Mesenteric fat pad (tissue), 1 donor: ENCODE data around the gene B4GALNT1. TPM values are rescaled to one million over a fixed set of nuclear protein-coding genes. Genes with fewer than 3 reads are reported as not detected.
"Not testable (repeated sequence)": the region's sequence is repeated elsewhere in the genome, so short reads cannot be mapped to it uniquely, and the experiment has no call there.

ENCODE experiments used
- DNase-seq: peaks from one replicate; pipeline ENCODE4 v3.0.0-alpha.2; 2020; ENCODE audit warnings: low spot score
- total RNA-seq: library from RNA; stranded (reverse); fragmentation: NEBNext Ultra II Directional; extraction: Animal tissue kit (Norgen Biotek cat#: 25700); gene quantifications from one replicate; pipeline ENCODE4 v1.2.1, GENCODE V29; 2021
- donor health status: DM: yes; HTN: yes; CAD: no.

B4GALNT1 gene
- total RNA-seq, 1 donor from 2014 or later = 2.7 TPM

- no peak for DNase-seq
Measured at GRCh38 chr12:57638096-57638495, 5.1 kb upstream of the B4GALNT1 start.

- no peak for DNase-seq
Measured at GRCh38 chr12:57637364-57637763, 4.4 kb upstream of the B4GALNT1 start.

GRCh38 chr12:57636731-57637130 is 3.7 kb upstream of the B4GALNT1 start:
- DNase-seq = not testable (repeated sequence)

GRCh38 chr12:57632073-57632957 is 686 bp downstream of the B4GALNT1 start:
- DNase-seq = peak; percentile 88

- peak; percentile 86 for DNase-seq
Measured at GRCh38 chr12:57631566-57632072, 1.4 kb downstream of the B4GALNT1 start.

- peak; percentile 64 for DNase-seq
Measured at GRCh38 chr12:57630891-57631433, 2.0 kb downstream of the B4GALNT1 start.

- DNase-seq = peak; percentile 78
Measured at GRCh38 chr12:57629897-57630471, 3.0 kb downstream of the B4GALNT1 start.

GRCh38 chr12:57628280-57629191 is 4.5 kb downstream of the B4GALNT1 start:
- peak; percentile 39 for DNase-seq

GRCh38 chr12:57627501-57628279 is 5.3 kb downstream of the B4GALNT1 start:
- DNase-seq = peak; percentile 89

GRCh38 chr12:57626921-57627445 is 6.0 kb downstream of the B4GALNT1 start:
- DNase-seq = peak; percentile 33

- DNase-seq = peak; percentile 73
Measured at GRCh38 chr12:57626111-57626920, 6.7 kb downstream of the B4GALNT1 start.

GRCh38 chr12:57625261-57626032 is 7.6 kb downstream of the B4GALNT1 start:
- peak; percentile 79 for DNase-seq

GRCh38 chr12:57624441-57625220 is 8.4 kb downstream of the B4GALNT1 start:
- peak; percentile 76 for DNase-seq

GRCh38 chr12:57623811-57624390 is 9.1 kb downstream of the B4GALNT1 start:
- DNase-seq = peak; percentile 59

- no peak for DNase-seq
Measured at GRCh38 chr12:57623385-57623784, 9.6 kb downstream of the B4GALNT1 start.

GRCh38 chr12:57622293-57623245 is 10.4 kb downstream of the B4GALNT1 start:
- peak; percentile 65 for DNase-seq
